ENCODE measurements around the gene ACTR3C. TPM values are rescaled to one million over a fixed set of nuclear protein-coding genes. Genes with fewer than 3 reads are reported as not detected.
A peak's percentile ranks its signal among the peaks of the same experiment; 100 is the strongest.

The ACTR3C gene
- total RNA-seq, 2 experiments from 2014 or later, result 5.0 to 6.1 TPM

GRCh38 chr7:150365194-150365593 is 41.8 kb upstream of the ACTR3C start:
- H3K9me3 Mint-ChIP-seq, result no peaks in the 10 kb centered on the region
- no peak for DNase-seq
- H3K4me1 Mint-ChIP-seq, result peaks cover 41% of the 10 kb centered on the region
- no peaks in the 10 kb centered on the region for H3K36me3 Mint-ChIP-seq (ENCODE audit: low read depth)
- POLR2A ChIA-PET, result no interaction called here
- H3K27me3 Mint-ChIP-seq, result no peaks in the 10 kb centered on the region
- CTCF ChIA-PET, result interaction anchor here (1.0 to 3.0 kb wide), 2 partner anchors 9 to 12 kb away, joined by 3 to 13 read pairs; no protein-coding TSS in a partner anchor
- no peak overlapping the region for H3K27ac Mint-ChIP-seq
- no peak overlapping the region for H3K4me3 Mint-ChIP-seq

- H3K4me1 Mint-ChIP-seq, result peaks cover 42% of the 10 kb centered on the region
- H3K9me3 Mint-ChIP-seq, result peaks cover 4% of the 10 kb centered on the region
- no peak overlapping the region for H3K27ac Mint-ChIP-seq
- H3K27me3 Mint-ChIP-seq, result no peaks in the 10 kb centered on the region
- DNase-seq, result no peak
- CTCF ChIA-PET, result no interaction called here
- POLR2A ChIA-PET, result no interaction called here
- H3K4me3 Mint-ChIP-seq, result no peak overlapping the region
- H3K36me3 Mint-ChIP-seq (ENCODE audit: low read depth), result no peaks in the 10 kb centered on the region
These were observed 40.5 kb upstream of the ACTR3C start for GRCh38 chr7:150363872-150364271.

GRCh38 chr7:150363370-150363769 is 40.0 kb upstream of the ACTR3C start:
- Mint-ChIP-seq H3K4me1 (peaks cover 47% of the 10 kb centered on the region), H3K36me3 (ENCODE audit: low read depth) (no peaks in the 10 kb centered on the region), H3K27ac (no peak overlapping the region), H3K4me3 (no peak overlapping the region), H3K27me3 (no peaks in the 10 kb centered on the region), H3K9me3 (peaks cover 4% of the 10 kb centered on the region)
- no peak for DNase-seq
- ChIA-PET CTCF (interaction anchor here (0.8 to 1.6 kb wide), 5 partner anchors 15 to 70 kb away, joined by 3 to 4 read pairs (median 3); a partner anchor contains a TSS), POLR2A (interaction anchor here (0.6 kb wide), 1 partner anchor 353 kb away, joined by 3 read pairs; the partner anchor contains the start of gene GIMAP1)

- Mint-ChIP-seq H3K36me3 (ENCODE audit: low read depth) (no peaks in the 10 kb centered on the region), H3K4me1 (peaks cover 51% of the 10 kb centered on the region), H3K4me3 (no peak overlapping the region), H3K27me3 (no peaks in the 10 kb centered on the region), H3K9me3 (peaks cover 4% of the 10 kb centered on the region), H3K27ac (no peak overlapping the region)
- CTCF ChIA-PET, result interaction anchor here (1.2 to 1.6 kb wide), 3 partner anchors 44 to 395 kb away, joined by 3 to 4 read pairs (median 4); a partner anchor contains a TSS
- DNase-seq, result no peak
- POLR2A ChIA-PET, result no interaction called here
These were observed 38.7 kb upstream of the ACTR3C start for GRCh38 chr7:150361807-150362621.

GRCh38 chr7:150361402-150361801 is 38.1 kb upstream of the ACTR3C start:
- no peak for DNase-seq
- Mint-ChIP-seq H3K4me1 (peaks cover 55% of the 10 kb centered on the region), H3K27ac (no peak overlapping the region), H3K36me3 (ENCODE audit: low read depth) (no peaks in the 10 kb centered on the region), H3K9me3 (peaks cover 4% of the 10 kb centered on the region), H3K27me3 (no peaks in the 10 kb centered on the region), H3K4me3 (no peak overlapping the region)
- ChIA-PET POLR2A (no interaction called here), CTCF (interaction anchor here (1.2 kb wide), 1 partner anchor 396 kb away, joined by 3 read pairs; no protein-coding TSS in a partner anchor)

GRCh38 chr7:150360363-150361058 is 37.2 kb upstream of the ACTR3C start:
- Mint-ChIP-seq H3K27ac (peak overlapping the region; percentile 83), H3K27me3 (no peaks in the 10 kb centered on the region), H3K36me3 (ENCODE audit: low read depth) (no peaks in the 10 kb centered on the region), H3K4me3 (no peak overlapping the region), H3K4me1 (peaks cover 51% of the 10 kb centered on the region), H3K9me3 (peaks cover 4% of the 10 kb centered on the region)
- no peak for DNase-seq
- ChIA-PET POLR2A (no interaction called here), CTCF (interaction anchor here (0.8 kb wide), 2 partner anchors 13 to 51 kb away, joined by 3 to 5 read pairs; no protein-coding TSS in a partner anchor)

- CTCF ChIA-PET, result no interaction called here
- H3K9me3 Mint-ChIP-seq, result peaks cover 4% of the 10 kb centered on the region
- no peaks in the 10 kb centered on the region for H3K27me3 Mint-ChIP-seq
- H3K36me3 Mint-ChIP-seq (ENCODE audit: low read depth), result no peaks in the 10 kb centered on the region
- no peak for DNase-seq
- H3K4me1 Mint-ChIP-seq, result peaks cover 49% of the 10 kb centered on the region
- POLR2A ChIA-PET, result no interaction called here
- H3K4me3 Mint-ChIP-seq, result peak overlapping the region; percentile 17
- peak overlapping the region; percentile 83 for H3K27ac Mint-ChIP-seq
These were observed 36.4 kb upstream of the ACTR3C start for GRCh38 chr7:150359622-150360362.

GRCh38 chr7:150358988-150359621 is 35.8 kb upstream of the ACTR3C start:
- Mint-ChIP-seq H3K4me3 (no peak overlapping the region), H3K36me3 (ENCODE audit: low read depth) (no peaks in the 10 kb centered on the region), H3K27ac (peak overlapping the region; percentile 60), H3K9me3 (peaks cover 4% of the 10 kb centered on the region), H3K4me1 (peaks cover 46% of the 10 kb centered on the region), H3K27me3 (no peaks in the 10 kb centered on the region)
- CTCF ChIA-PET, result interaction anchor here (0.9 kb wide), 1 partner anchor 138 kb away, joined by 4 read pairs; no protein-coding TSS in a partner anchor
- no peak for DNase-seq
- POLR2A ChIA-PET, result no interaction called here

DNA sequence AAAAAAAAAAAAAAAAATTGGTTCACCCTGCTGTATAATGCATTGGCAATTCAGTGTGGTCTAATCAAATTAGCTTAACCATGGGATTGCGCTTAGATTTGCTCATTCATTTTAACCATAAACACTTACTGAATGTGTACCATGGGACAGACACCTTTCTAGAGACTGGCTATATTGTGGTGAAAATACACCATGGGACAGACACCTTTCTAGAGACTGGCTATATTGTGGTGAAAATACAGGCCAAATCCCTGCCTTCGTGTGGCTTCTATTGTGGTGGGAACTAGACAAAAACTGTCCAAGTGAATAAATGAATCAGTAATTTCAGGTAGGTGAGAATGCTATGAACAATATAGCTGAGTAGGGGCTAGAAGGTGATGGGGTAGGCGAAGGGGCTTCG is 35.1 kb upstream of the ACTR3C start:
- ChIA-PET CTCF (interaction anchor here (0.6 to 1.3 kb wide), 3 partner anchors 9 to 420 kb away, joined by 4 to 6 read pairs (median 5); partner anchors contain the start of gene REPIN1), POLR2A (no interaction called here)
- no peak overlapping the region for H3K27ac Mint-ChIP-seq

GRCh38 chr7:150357771-150358427 is 34.6 kb upstream of the ACTR3C start:
- H3K4me3 Mint-ChIP-seq, result no peak overlapping the region
- CTCF ChIA-PET, result interaction anchor here (0.6 to 1.3 kb wide), 3 partner anchors 10 to 421 kb away, joined by 4 to 6 read pairs (median 5); partner anchors contain the start of gene REPIN1

More for the DNA sequence above, 35.1 kb upstream of the ACTR3C start:
- H3K36me3 Mint-ChIP-seq (ENCODE audit: low read depth), result no peaks in the 10 kb centered on the region
- DNase-seq, result no peak
- H3K4me3 Mint-ChIP-seq, result no peak overlapping the region
- H3K9me3 Mint-ChIP-seq, result peaks cover 4% of the 10 kb centered on the region
- peaks cover 41% of the 10 kb centered on the region for H3K4me1 Mint-ChIP-seq
- H3K27me3 Mint-ChIP-seq, result no peaks in the 10 kb centered on the region

DNA sequence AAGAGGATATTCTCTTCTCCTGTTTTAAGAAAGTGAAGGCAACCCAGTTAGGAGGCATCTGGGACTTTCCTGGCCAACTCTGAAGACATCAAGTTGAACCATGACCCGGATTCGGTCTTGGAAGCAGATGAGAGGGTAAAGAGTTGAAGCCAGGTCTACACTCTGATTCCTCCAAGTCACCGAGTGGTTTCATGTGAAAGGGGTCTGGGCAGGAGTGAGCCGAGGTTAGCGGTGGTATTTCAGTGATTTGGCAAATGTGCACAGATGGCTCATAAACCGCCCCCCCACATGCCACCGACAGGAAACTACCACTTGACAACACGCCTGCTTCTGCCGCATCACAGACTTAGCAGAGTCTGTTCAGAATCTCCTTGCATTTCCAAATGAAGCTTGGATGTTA is 33.9 kb upstream of the ACTR3C start:
- H3K27ac Mint-ChIP-seq, result peak overlapping the region; percentile 89
- H3K4me1 Mint-ChIP-seq, result peaks cover 39% of the 10 kb centered on the region
- H3K36me3 Mint-ChIP-seq (ENCODE audit: low read depth), result no peaks in the 10 kb centered on the region
- H3K4me3 Mint-ChIP-seq, result no peak overlapping the region
- no peaks in the 10 kb centered on the region for H3K27me3 Mint-ChIP-seq
- peaks cover 4% of the 10 kb centered on the region for H3K9me3 Mint-ChIP-seq
- DNase-seq, result peak; percentile 71
- POLR2A ChIA-PET, result no interaction called here
- CTCF ChIA-PET, result interaction anchor here (0.7 to 1.3 kb wide), 2 partner anchors 7 to 11 kb away, joined by 3 to 6 read pairs; partner anchors contain the start of gene REPIN1

More at GRCh38 chr7:150357771-150358427, 34.6 kb upstream of the ACTR3C start:
- no peak for DNase-seq
- POLR2A ChIA-PET, result no interaction called here
- Mint-ChIP-seq H3K4me1 (peaks cover 39% of the 10 kb centered on the region), H3K27ac (peak overlapping the region; percentile 89), H3K36me3 (ENCODE audit: low read depth) (no peaks in the 10 kb centered on the region), H3K9me3 (peaks cover 4% of the 10 kb centered on the region), H3K27me3 (no peaks in the 10 kb centered on the region)
